Measurements from ENCODE around the gene FKBP5.

The FKBP5 gene

GRCh38 chr6:35651244-35651643 is 37.5 kb downstream of the FKBP5 start:
- DNase-seq, result no peak

GRCh38 chr6:35650015-35650414 is 38.7 kb downstream of the FKBP5 start:
- DNase-seq, result no peak

GRCh38 chr6:35648203-35648602 is 40.5 kb downstream of the FKBP5 start:
- no peak for DNase-seq

- no peak for DNase-seq
These were observed 41.3 kb downstream of the FKBP5 start for GRCh38 chr6:35647400-35647799.

GRCh38 chr6:35643162-35643535 is 45.6 kb downstream of the FKBP5 start:
- DNase-seq, result no peak

GRCh38 chr6:35642471-35643161 is 46.1 kb downstream of the FKBP5 start:
- DNase-seq, result no peak

GRCh38 chr6:35640017-35640664 is 48.6 kb downstream of the FKBP5 start:
- no peak for DNase-seq

- no peak for DNase-seq
These were observed 50.0 kb downstream of the FKBP5 start for GRCh38 chr6:35638679-35639078.

- DNase-seq, result no peak
These were observed 50.8 kb downstream of the FKBP5 start for GRCh38 chr6:35637911-35638310.

- no peak for DNase-seq
These were observed 52.8 kb downstream of the FKBP5 start for GRCh38 chr6:35635601-35636597.

- no peak for DNase-seq
These were observed 54.4 kb downstream of the FKBP5 start for GRCh38 chr6:35634316-35634715.

GRCh38 chr6:35633579-35634089 is 55.1 kb downstream of the FKBP5 start:
- DNase-seq, result no peak

- DNase-seq, result no peak
These were observed 58.8 kb downstream of the FKBP5 start for GRCh38 chr6:35629876-35630378.

GRCh38 chr6:35626401-35626800 is 62.3 kb downstream of the FKBP5 start:
- no peak for DNase-seq

- DNase-seq, result no peak
These were observed 64.2 kb downstream of the FKBP5 start for GRCh38 chr6:35624341-35625070.

- DNase-seq, result no peak
These were observed 66.4 kb downstream of the FKBP5 start for GRCh38 chr6:35622283-35622682.

GRCh38 chr6:35620706-35621105 is 68.0 kb downstream of the FKBP5 start:
- no peak for DNase-seq

- no peak for DNase-seq
These were observed 75.0 kb downstream of the FKBP5 start for GRCh38 chr6:35613762-35614161.

- DNase-seq, result no peak
These were observed 77.5 kb downstream of the FKBP5 start for GRCh38 chr6:35611240-35611639.

- no peak for DNase-seq
These were observed 77.9 kb downstream of the FKBP5 start for GRCh38 chr6:35610830-35611229.

- DNase-seq, result no peak
These were observed 79.1 kb downstream of the FKBP5 start for GRCh38 chr6:35609588-35609987.

- no peak for DNase-seq
These were observed 81.0 kb downstream of the FKBP5 start for GRCh38 chr6:35607517-35608233.
